HG03135 (cell line): ENCODE measurements around the gene ARL3.

Source experiments
- ATAC-seq: cut with Tn5 transposase; IDR thresholded peaks from one replicate; pipeline ENCODE4 v1.9.1; 2021; ENCODE audit warnings: mild to moderate bottlenecking, moderate library complexity; ENCODE audit not compliant: unreplicated experiment

Gene ARL3

GRCh38 chr10:102653060-102653459 lies 61.1 kb downstream of the ARL3 start:
- no peak for ATAC-seq

GRCh38 chr10:102652170-102652916 lies 61.9 kb downstream of the ARL3 start:
- ATAC-seq: no peak

- no peak for ATAC-seq
These were observed 62.6 kb downstream of the ARL3 start for GRCh38 chr10:102651455-102652169.

- no peak for ATAC-seq
These were observed 63.3 kb downstream of the ARL3 start for GRCh38 chr10:102650655-102651454.

GRCh38 chr10:102649797-102650654 lies 64.2 kb downstream of the ARL3 start:
- ATAC-seq: no peak

- no peak for ATAC-seq
These were observed 65.1 kb downstream of the ARL3 start for GRCh38 chr10:102648889-102649796.

GRCh38 chr10:102648269-102648888 lies 65.8 kb downstream of the ARL3 start:
- ATAC-seq: no peak

GRCh38 chr10:102647443-102648268 lies 66.5 kb downstream of the ARL3 start:
- ATAC-seq: no peak

- ATAC-seq: no peak
These were observed 67.4 kb downstream of the ARL3 start for GRCh38 chr10:102646610-102647442.

- peak; percentile 39 for ATAC-seq
These were observed 68.2 kb downstream of the ARL3 start for GRCh38 chr10:102645741-102646609.

GRCh38 chr10:102645388-102645740 lies 68.8 kb downstream of the ARL3 start:
- ATAC-seq: no peak

- ATAC-seq: no peak
These were observed 69.4 kb downstream of the ARL3 start for GRCh38 chr10:102644646-102645387.

- ATAC-seq: no peak
These were observed 70.0 kb downstream of the ARL3 start, which contains the start of gene TRIM8 for GRCh38 chr10:102644066-102644645. TRIM8 (plus strand) TSS chr10:102644479; CDS start chr10:102644618, 139 bp downstream.

- ATAC-seq: no peak
These were observed 70.7 kb downstream of the ARL3 start for GRCh38 chr10:102643336-102644065.
